ENCODE data around the gene C17orf114.

The C17orf114 gene

GRCh38 chr17:4788807-4789700 lies 13.1 kb downstream of the C17orf114 start, which contains the start of gene GLTPD2:
GLTPD2 (plus strand) TSS chr17:4788964; CDS start chr17:4789012, 48 bp downstream.
- Mint-ChIP-seq H3K27me3 (peaks cover 23% of the 10 kb centered on the region), H3K9me3 (no peaks in the 10 kb centered on the region), H3K4me1 (peaks cover 19% of the 10 kb centered on the region), H3K36me3 (ENCODE audit: low read depth) (no peaks in the 10 kb centered on the region), H3K27ac (no peak within 1 kb of the TSS), H3K4me3 (peak within 1 kb of the TSS; percentile 77)
- no peak for ATAC-seq (ENCODE audit: low read depth)
- DNase-seq = no peak
- TF ChIP-seq, protein P1, sequence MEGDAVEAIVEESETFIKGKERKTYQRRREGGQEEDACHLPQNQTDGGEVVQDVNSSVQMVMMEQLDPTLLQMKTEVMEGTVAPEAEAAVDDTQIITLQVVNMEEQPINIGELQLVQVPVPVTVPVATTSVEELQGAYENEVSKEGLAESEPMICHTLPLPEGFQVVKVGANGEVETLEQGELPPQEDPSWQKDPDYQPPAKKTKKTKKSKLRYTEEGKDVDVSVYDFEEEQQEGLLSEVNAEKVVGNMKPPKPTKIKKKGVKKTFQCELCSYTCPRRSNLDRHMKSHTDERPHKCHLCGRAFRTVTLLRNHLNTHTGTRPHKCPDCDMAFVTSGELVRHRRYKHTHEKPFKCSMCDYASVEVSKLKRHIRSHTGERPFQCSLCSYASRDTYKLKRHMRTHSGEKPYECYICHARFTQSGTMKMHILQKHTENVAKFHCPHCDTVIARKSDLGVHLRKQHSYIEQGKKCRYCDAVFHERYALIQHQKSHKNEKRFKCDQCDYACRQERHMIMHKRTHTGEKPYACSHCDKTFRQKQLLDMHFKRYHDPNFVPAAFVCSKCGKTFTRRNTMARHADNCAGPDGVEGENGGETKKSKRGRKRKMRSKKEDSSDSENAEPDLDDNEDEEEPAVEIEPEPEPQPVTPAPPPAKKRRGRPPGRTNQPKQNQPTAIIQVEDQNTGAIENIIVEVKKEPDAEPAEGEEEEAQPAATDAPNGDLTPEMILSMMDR (IDR thresholded peaks at IDR 0.05) = no peak
- intact Hi-C loops (cut with micrococcal nuclease) = no loop called here
- POLR2A ChIA-PET = interaction anchor here (0.6 to 2.4 kb wide), 10 partner anchors 11 to 368 kb away, joined by 3 to 20 read pairs (median 6); partner anchors contain the start of genes ARRB2, MED11, PELP1 and PLD2
- CTCF ChIA-PET = interaction anchor here (0.6 to 2.0 kb wide), 14 partner anchors 11 to 112 kb away, joined by 3 to 17 read pairs (median 4); partner anchors contain the start of genes ARRB2, C17orf107, MED11 and PLD2

- CTCF ChIA-PET = interaction anchor here (0.6 to 1.7 kb wide), 2 partner anchors 32 to 111 kb away, joined by 3 to 4 read pairs; no protein-coding TSS in a partner anchor
- peaks cover 29% of the 10 kb centered on the region for H3K27me3 Mint-ChIP-seq
- H3K4me3 Mint-ChIP-seq = peak overlapping the region; percentile 20
- DNase-seq = no peak
- no peak overlapping the region for H3K27ac Mint-ChIP-seq
- no peaks in the 10 kb centered on the region for H3K36me3 Mint-ChIP-seq (ENCODE audit: low read depth)
- H3K9me3 Mint-ChIP-seq = no peaks in the 10 kb centered on the region
- ATAC-seq (ENCODE audit: low read depth) = no peak
- TF ChIP-seq, protein P1 (IDR thresholded peaks at IDR 0.05) = no peak
- intact Hi-C loops (cut with micrococcal nuclease) = no loop called here
- POLR2A ChIA-PET = interaction anchor here (0.6 to 2.4 kb wide), 4 partner anchors 19 to 101 kb away, joined by 6 to 20 read pairs (median 8); partner anchors contain the start of genes MED11, PELP1 and PLD2
- peaks cover 19% of the 10 kb centered on the region for H3K4me1 Mint-ChIP-seq
Observed at GRCh38 chr17:4788159-4788806, 13.8 kb downstream of the C17orf114 start.

DNA sequence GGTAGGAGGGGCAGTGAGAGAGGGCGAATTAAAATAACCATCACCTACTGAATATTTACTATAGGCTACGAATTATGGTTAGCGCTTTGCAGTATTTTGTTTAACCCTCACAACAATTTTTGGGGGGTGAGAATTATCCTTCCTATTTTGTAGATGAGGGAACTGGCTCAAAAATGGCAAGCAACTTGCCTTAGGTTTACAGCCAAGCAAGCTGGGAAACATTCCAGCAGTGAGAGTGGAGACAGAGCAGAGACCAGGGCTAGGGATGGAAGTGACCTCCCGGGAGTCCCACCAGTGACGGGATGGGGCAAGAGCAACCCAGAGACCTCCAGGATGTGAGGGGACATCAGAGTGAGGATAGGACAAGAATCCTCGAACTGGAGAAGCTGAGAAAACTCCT lies 15.6 kb downstream of the C17orf114 start:
- POLR2A ChIA-PET = interaction anchor here (0.9 kb wide), 1 partner anchor 113 kb away, joined by 3 read pairs; the partner anchor contains the start of gene C17orf107
- intact Hi-C loops (cut with micrococcal nuclease) = no loop called here
- Mint-ChIP-seq H3K27me3 (peaks cover 36% of the 10 kb centered on the region), H3K9me3 (no peaks in the 10 kb centered on the region), H3K27ac (no peak overlapping the region), H3K4me3 (no peak overlapping the region), H3K36me3 (ENCODE audit: low read depth) (no peaks in the 10 kb centered on the region), H3K4me1 (peaks cover 19% of the 10 kb centered on the region)
- TF ChIP-seq, protein P1 (IDR thresholded peaks at IDR 0.05) = no peak
- CTCF ChIA-PET = no interaction called here
- ATAC-seq (ENCODE audit: low read depth) (no peak), DNase-seq (no peak)

GRCh38 chr17:4786106-4786511 lies 16.0 kb downstream of the C17orf114 start, which contains the start of gene VMO1:
VMO1 (minus strand) TSS chr17:4786364; CDS start chr17:4786352, 12 bp downstream.
- Mint-ChIP-seq H3K36me3 (ENCODE audit: low read depth) (no peaks in the 10 kb centered on the region), H3K27me3 (peaks cover 36% of the 10 kb centered on the region), H3K4me3 (peak within 1 kb of the TSS; percentile 28), H3K27ac (no peak within 1 kb of the TSS), H3K9me3 (no peaks in the 10 kb centered on the region), H3K4me1 (peaks cover 17% of the 10 kb centered on the region)
- intact Hi-C loops (cut with micrococcal nuclease) = no loop called here
- TF ChIP-seq, protein P1 (IDR thresholded peaks at IDR 0.05) = no peak
- ATAC-seq (ENCODE audit: low read depth) (no peak), DNase-seq (no peak)
- ChIA-PET POLR2A (no interaction called here), CTCF (no interaction called here)
